GM23338 (cell line): ENCODE results near the gene MRPL20. TPM values are rescaled to one million over a fixed set of nuclear protein-coding genes. Genes with fewer than 3 reads are reported as not detected.
"Not testable (repeated sequence)": the region's sequence is repeated elsewhere in the genome, so short reads cannot be mapped to it uniquely, and the experiment has no call there.

ENCODE experiments used
- ATAC-seq: fragments of 200-7000 bp; cut with Tn5 transposase; 3 replicates; pipeline ENCODE4 v1.9.1; 2020
- DNase-seq: peaks from one replicate; pipeline ENCODE4 v3.0.0-alpha.2; 2015; ENCODE audit warnings: low spot score
- H2AFZ ChIP-seq: fragments of 200-600 bp; sonication (generic); 2 replicates; pipeline ENCODE4 v1.8.0; 2016; ENCODE audit warnings: antibody characterized with exemption, mild to moderate bottlenecking, moderate library complexity
- H3F3A ChIP-seq: fragments of 200-600 bp; sonication (generic); replicated peaks from 2 replicates; pipeline ENCODE4 v1.8.0; 2017; ENCODE audit warnings: antibody characterized with exemption, mixed run types, low read depth
- H3K27ac ChIP-seq: fragments of 200-600 bp; sonication (generic); 2 replicates; pipeline ENCODE4 v1.6.1; 2016; ENCODE audit warnings: low read depth
- H3K27me3 ChIP-seq: fragments of 200-600 bp; sonication (generic); 2 replicates; pipeline ENCODE4 v1.8.0; 2016; ENCODE audit warnings: mild to moderate bottlenecking, mixed run types, moderate library complexity; ENCODE audit not compliant: insufficient read depth
- H3K36me3 ChIP-seq: fragments of 200-600 bp; sonication (generic); 2 replicates; pipeline ENCODE4 v1.8.0; 2016; ENCODE audit warnings: mild to moderate bottlenecking; ENCODE audit not compliant: insufficient read depth
- H3K4me1 ChIP-seq: fragments of 200-600 bp; sonication (generic); 2 replicates; pipeline ENCODE4 v1.8.0; 2016; ENCODE audit warnings: mild to moderate bottlenecking, moderate library complexity; ENCODE audit not compliant: insufficient read depth
- H3K4me2 ChIP-seq: fragments of 200-600 bp; sonication (generic); 2 replicates; pipeline ENCODE4 v1.7.1; 2017; ENCODE audit warnings: mixed run types
- H3K4me3 ChIP-seq: fragments of 200-600 bp; sonication (generic); 2 replicates; pipeline ENCODE4 v1.6.1; 2016; ENCODE audit warnings: mixed run types
- H3K79me2 ChIP-seq: fragments of 200-600 bp; sonication (generic); replicated peaks from 2 replicates; pipeline ENCODE4 v1.8.0; 2017; ENCODE audit warnings: mild to moderate bottlenecking; ENCODE audit not compliant: insufficient read depth
- H3K9me2 ChIP-seq: fragments of 200-600 bp; sonication (generic); 2 replicates; pipeline ENCODE4 v1.8.0; 2017; ENCODE audit not compliant: insufficient read depth
- H4K20me1 ChIP-seq: fragments of 200-600 bp; sonication (generic); replicated peaks from 2 replicates; pipeline ENCODE4 v1.8.0; 2017; ENCODE audit warnings: mild to moderate bottlenecking; ENCODE audit not compliant: insufficient read depth
- H3K27ac Mint-ChIP-seq: 2 replicates; pipeline ENCODE4 v1.8.0; 2020; ENCODE audit warnings: inconsistent platforms, mild to moderate bottlenecking, moderate library complexity, mixed read lengths
- H3K27me3 Mint-ChIP-seq: 3 replicates; pipeline ENCODE4 v1.8.0; 2022; ENCODE audit warnings: low read depth, mild to moderate bottlenecking, moderate library complexity, mixed read lengths, inconsistent platforms; ENCODE audit not compliant: insufficient read depth, poor library complexity
- H3K36me3 Mint-ChIP-seq: 3 replicates; pipeline ENCODE4 v1.8.0; 2021; ENCODE audit warnings: low read depth, mild to moderate bottlenecking, inconsistent platforms, moderate library complexity, mixed read lengths
- H3K4me1 Mint-ChIP-seq: 3 replicates; pipeline ENCODE4 v1.8.0; 2020; ENCODE audit warnings: mild to moderate bottlenecking, inconsistent platforms, mixed read lengths
- H3K4me3 Mint-ChIP-seq: 3 replicates; pipeline ENCODE4 v1.8.0; 2021; ENCODE audit warnings: moderate library complexity, mild to moderate bottlenecking, inconsistent platforms, mixed read lengths
- H3K9me3 Mint-ChIP-seq: 3 replicates; pipeline ENCODE4 v1.8.0; 2020; ENCODE audit warnings: moderate library complexity, mild to moderate bottlenecking, inconsistent platforms, mixed read lengths
- EZH2 ChIP-seq: fragments of 200-600 bp; sonication (generic); IDR thresholded peaks from one replicate; pipeline ENCODE4 v1.8.0; 2017; ENCODE audit warnings: antibody characterized with exemption, mild to moderate bottlenecking, low read depth; ENCODE audit not compliant: unreplicated experiment
- EZH2phosphoT487 ChIP-seq: fragments of 200-600 bp; sonication (generic); IDR thresholded peaks from one replicate; pipeline ENCODE4 v1.8.1; 2018; ENCODE audit warnings: antibody characterized with exemption; ENCODE audit not compliant: unreplicated experiment
- JUNB ChIP-seq: IDR thresholded peaks from one replicate; pipeline ENCODE4 v1.6.1; 2016; ENCODE audit warnings: antibody characterized with exemption; ENCODE audit not compliant: unreplicated experiment
- NANOG ChIP-seq: IDR thresholded peaks from 2 replicates; pipeline ENCODE4 v1.6.1; 2016; ENCODE audit warnings: antibody characterized with exemption, borderline replicate concordance
- POLR2AphosphoS5 ChIP-seq: IDR thresholded peaks from 2 replicates; pipeline ENCODE4 v1.6.1; 2016; ENCODE audit warnings: antibody characterized with exemption, low read depth
- STAT1 ChIP-seq: IDR thresholded peaks from one replicate; pipeline ENCODE4 v1.6.1; 2016; ENCODE audit warnings: antibody characterized with exemption; ENCODE audit not compliant: unreplicated experiment
- ZNF114 ChIP-seq: fragments of 250-450 bp; sonication (Bioruptor Pico); IDR thresholded peaks from 2 replicates; pipeline ENCODE4 v1.5.0; 2020; ENCODE audit warnings: mild to moderate bottlenecking, moderate library complexity
- ZNF331 ChIP-seq: fragments of 250-450 bp; sonication (Bioruptor Pico); IDR thresholded peaks from 2 replicates; pipeline ENCODE4 v1.5.0; 2020; ENCODE audit warnings: low read depth, mild to moderate bottlenecking, moderate library complexity
- polyA plus RNA-seq: library from polyadenylated mRNA; unstranded; fragments of >200 nt; fragmentation: Nextera tagmentation; extraction: Ambion mirVana; gene quantifications from 2 replicates; pipeline ENCODE4 v1.2.1, GENCODE V29; 2016
- total RNA-seq: library from RNA; depleted of rRNA; stranded (reverse); fragments of >200 nt; shearing (Covaris generic); gene quantifications from 2 replicates; pipeline ENCODE4 v1.2.3, GENCODE V29; 2014
- TF ChIP-seq, protein P1 (sequence below): fragments of 250-450 bp; sonication (Bioruptor Pico); IDR thresholded peaks from 2 replicates; pipeline ENCODE4 v1.5.0; 2020; ENCODE audit warnings: mild to moderate bottlenecking, moderate library complexity
- TF ChIP-seq, protein P2 (sequence below): IDR thresholded peaks from 2 replicates; pipeline ENCODE4 v1.6.1; 2016; ENCODE audit warnings: antibody characterized with exemption
- TF ChIP-seq, protein P3 (sequence below), 2 experiments: fragments of 200-600 bp in 1 of 2; sonication (generic) in 1 of 2; conservative IDR thresholded peaks; 2 replicates each; pipeline versions ENCODE4 v1.5.1 to v1.6.1; 2016 to 2017; ENCODE audit warnings: antibody characterized with exemption in 2 of 2, low read depth in 2 of 2, mild to moderate bottlenecking in 2 of 2, moderate library complexity in 1 of 2

MRPL20 gene
- total and polyA plus RNA-seq, 2 experiments from 2014 or later: 173 to 319 TPM

DNA sequence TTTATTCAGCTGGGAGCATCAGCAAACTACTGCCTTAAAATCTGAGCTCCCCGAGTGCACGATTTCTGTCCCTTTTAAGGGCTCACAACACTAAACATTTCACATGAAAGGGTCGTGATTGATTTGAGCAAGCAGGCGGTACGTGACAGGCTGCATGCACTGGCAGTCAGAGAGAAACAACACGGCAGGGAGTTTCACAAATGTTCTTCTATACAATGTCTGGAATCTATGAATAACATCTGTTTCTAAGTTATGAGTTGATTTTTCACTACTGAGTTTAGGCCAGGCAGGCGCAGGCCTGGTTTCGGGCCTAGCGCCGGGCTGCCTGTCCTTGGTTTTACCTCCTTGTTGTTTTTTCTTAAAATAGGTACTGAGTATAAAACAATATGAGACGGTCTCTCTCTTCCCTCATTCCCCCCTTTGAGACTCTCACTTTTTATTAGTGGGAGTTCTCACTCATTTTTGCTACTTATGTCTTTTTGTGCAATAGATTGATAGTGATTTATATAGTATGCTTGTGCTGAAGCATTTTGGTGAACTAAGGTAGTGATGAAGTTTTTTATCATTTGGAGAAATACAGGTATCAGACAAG, 5.3 kb upstream of the MRPL20 start:
- not testable (repeated sequence) for H2AFZ ChIP-seq, H3K4me3 Mint-ChIP-seq, H3K4me2 ChIP-seq, H4K20me1 ChIP-seq, H3K4me3 ChIP-seq, H3K27me3 ChIP-seq, DNase-seq, H3K36me3 ChIP-seq, H3K27ac Mint-ChIP-seq, H3K27ac ChIP-seq, H3K9me2 ChIP-seq, ATAC-seq
- H3K4me1 ChIP-seq: peaks cover 31% of the 10 kb centered on the region
- Mint-ChIP-seq H3K27me3 (peaks cover 14% of the 10 kb centered on the region), H3K4me1 (peaks cover 34% of the 10 kb centered on the region), H3K9me3 (peaks cover 14% of the 10 kb centered on the region), H3K36me3 (peaks cover 29% of the 10 kb centered on the region)
- H3F3A ChIP-seq: peaks cover 23% of the 10 kb centered on the region
- peaks cover 22% of the 10 kb centered on the region for H3K79me2 ChIP-seq

DNA sequence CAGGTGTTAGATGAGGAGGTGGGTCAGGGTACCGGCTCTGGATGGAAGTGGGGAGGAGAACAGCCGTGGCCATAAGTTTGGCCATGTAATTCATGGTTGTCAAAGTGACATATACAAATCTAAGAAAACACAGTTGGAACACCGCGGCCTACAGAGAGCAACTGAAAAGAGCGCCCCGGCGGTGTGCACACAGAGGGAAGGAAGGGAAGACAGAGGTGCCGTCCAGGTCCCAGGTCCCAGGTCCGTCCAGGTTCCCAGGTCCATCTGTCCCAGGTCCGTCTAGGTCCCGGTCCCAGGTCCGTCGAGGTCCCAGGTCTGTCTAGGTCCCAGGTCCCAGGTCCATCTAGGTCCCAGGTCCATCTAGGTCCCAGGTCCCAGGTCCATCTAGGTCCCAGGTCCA, 4.5 kb upstream of the MRPL20 start:
- Mint-ChIP-seq H3K4me1 (peaks cover 34% of the 10 kb centered on the region), H3K27me3 (peaks cover 17% of the 10 kb centered on the region), H3K9me3 (peaks cover 14% of the 10 kb centered on the region), H3K36me3 (peaks cover 33% of the 10 kb centered on the region), H3K27ac (peak overlapping the region; percentile 54; the same call in 1 of the 2 replicates), H3K4me3 (no peak overlapping the region)
- H2AFZ ChIP-seq: no peak overlapping the region
- H3K4me1 ChIP-seq: peaks cover 31% of the 10 kb centered on the region
- peaks cover 23% of the 10 kb centered on the region for H3F3A ChIP-seq
- H3K4me2 ChIP-seq: no peak overlapping the region
- ATAC-seq: no peak
- no peaks in the 10 kb centered on the region for H3K36me3 ChIP-seq
- H3K27ac ChIP-seq: peak overlapping the region; percentile 99; the same call in 1 of the 2 replicates
- DNase-seq: no peak
- H3K79me2 ChIP-seq: peaks cover 28% of the 10 kb centered on the region
- no peak overlapping the region for H3K4me3 ChIP-seq
- H3K9me2 ChIP-seq: no peaks in the 10 kb centered on the region
- H4K20me1 ChIP-seq: no peaks in the 10 kb centered on the region
- no peaks in the 10 kb centered on the region for H3K27me3 ChIP-seq
- TF ChIP-seq, protein P1, sequence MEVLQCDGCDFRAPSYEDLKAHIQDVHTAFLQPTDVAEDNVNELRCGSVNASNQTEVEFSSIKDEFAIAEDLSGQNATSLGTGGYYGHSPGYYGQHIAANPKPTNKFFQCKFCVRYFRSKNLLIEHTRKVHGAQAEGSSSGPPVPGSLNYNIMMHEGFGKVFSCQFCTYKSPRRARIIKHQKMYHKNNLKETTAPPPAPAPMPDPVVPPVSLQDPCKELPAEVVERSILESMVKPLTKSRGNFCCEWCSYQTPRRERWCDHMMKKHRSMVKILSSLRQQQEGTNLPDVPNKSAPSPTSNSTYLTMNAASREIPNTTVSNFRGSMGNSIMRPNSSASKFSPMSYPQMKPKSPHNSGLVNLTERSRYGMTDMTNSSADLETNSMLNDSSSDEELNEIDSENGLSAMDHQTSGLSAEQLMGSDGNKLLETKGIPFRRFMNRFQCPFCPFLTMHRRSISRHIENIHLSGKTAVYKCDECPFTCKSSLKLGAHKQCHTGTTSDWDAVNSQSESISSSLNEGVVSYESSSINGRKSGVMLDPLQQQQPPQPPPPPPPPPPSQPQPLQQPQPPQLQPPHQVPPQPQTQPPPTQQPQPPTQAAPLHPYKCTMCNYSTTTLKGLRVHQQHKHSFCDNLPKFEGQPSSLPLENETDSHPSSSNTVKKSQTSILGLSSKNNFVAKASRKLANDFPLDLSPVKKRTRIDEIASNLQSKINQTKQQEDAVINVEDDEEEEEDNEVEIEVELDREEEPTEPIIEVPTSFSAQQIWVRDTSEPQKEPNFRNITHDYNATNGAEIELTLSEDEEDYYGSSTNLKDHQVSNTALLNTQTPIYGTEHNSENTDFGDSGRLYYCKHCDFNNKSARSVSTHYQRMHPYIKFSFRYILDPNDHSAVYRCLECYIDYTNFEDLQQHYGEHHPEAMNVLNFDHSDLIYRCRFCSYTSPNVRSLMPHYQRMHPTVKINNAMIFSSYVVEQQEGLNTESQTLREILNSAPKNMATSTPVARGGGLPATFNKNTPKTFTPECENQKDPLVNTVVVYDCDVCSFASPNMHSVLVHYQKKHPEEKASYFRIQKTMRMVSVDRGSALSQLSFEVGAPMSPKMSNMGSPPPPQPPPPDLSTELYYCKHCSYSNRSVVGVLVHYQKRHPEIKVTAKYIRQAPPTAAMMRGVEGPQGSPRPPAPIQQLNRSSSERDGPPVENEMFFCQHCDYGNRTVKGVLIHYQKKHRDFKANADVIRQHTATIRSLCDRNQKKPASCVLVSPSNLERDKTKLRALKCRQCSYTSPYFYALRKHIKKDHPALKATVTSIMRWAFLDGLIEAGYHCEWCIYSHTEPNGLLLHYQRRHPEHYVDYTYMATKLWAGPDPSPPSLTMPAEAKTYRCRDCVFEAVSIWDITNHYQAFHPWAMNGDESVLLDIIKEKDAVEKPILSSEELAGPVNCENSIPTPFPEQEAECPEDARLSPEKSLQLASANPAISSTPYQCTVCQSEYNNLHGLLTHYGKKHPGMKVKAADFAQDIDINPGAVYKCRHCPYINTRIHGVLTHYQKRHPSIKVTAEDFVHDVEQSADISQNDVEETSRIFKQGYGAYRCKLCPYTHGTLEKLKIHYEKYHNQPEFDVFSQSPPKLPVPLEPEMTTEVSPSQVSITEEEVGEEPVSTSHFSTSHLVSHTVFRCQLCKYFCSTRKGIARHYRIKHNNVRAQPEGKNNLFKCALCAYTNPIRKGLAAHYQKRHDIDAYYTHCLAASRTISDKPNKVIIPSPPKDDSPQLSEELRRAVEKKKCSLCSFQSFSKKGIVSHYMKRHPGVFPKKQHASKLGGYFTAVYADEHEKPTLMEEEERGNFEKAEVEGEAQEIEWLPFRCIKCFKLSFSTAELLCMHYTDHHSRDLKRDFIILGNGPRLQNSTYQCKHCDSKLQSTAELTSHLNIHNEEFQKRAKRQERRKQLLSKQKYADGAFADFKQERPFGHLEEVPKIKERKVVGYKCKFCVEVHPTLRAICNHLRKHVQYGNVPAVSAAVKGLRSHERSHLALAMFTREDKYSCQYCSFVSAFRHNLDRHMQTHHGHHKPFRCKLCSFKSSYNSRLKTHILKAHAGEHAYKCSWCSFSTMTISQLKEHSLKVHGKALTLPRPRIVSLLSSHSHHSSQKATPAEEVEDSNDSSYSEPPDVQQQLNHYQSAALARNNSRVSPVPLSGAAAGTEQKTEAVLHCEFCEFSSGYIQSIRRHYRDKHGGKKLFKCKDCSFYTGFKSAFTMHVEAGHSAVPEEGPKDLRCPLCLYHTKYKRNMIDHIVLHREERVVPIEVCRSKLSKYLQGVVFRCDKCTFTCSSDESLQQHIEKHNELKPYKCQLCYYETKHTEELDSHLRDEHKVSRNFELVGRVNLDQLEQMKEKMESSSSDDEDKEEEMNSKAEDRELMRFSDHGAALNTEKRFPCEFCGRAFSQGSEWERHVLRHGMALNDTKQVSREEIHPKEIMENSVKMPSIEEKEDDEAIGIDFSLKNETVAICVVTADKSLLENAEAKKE (CRISPR knock-in tag): no peak
- TF ChIP-seq NANOG (no peak), EZH2 (no peak), ZNF331 (CRISPR knock-in tag) (no peak), JUNB (no peak), ZNF114 (CRISPR knock-in tag) (no peak), STAT1 (no peak), POLR2AphosphoS5 (no peak), EZH2phosphoT487 (no peak)
- TF ChIP-seq, protein P2, sequence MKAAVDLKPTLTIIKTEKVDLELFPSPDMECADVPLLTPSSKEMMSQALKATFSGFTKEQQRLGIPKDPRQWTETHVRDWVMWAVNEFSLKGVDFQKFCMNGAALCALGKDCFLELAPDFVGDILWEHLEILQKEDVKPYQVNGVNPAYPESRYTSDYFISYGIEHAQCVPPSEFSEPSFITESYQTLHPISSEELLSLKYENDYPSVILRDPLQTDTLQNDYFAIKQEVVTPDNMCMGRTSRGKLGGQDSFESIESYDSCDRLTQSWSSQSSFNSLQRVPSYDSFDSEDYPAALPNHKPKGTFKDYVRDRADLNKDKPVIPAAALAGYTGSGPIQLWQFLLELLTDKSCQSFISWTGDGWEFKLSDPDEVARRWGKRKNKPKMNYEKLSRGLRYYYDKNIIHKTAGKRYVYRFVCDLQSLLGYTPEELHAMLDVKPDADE: no peak
- TF ChIP-seq, protein P3, sequence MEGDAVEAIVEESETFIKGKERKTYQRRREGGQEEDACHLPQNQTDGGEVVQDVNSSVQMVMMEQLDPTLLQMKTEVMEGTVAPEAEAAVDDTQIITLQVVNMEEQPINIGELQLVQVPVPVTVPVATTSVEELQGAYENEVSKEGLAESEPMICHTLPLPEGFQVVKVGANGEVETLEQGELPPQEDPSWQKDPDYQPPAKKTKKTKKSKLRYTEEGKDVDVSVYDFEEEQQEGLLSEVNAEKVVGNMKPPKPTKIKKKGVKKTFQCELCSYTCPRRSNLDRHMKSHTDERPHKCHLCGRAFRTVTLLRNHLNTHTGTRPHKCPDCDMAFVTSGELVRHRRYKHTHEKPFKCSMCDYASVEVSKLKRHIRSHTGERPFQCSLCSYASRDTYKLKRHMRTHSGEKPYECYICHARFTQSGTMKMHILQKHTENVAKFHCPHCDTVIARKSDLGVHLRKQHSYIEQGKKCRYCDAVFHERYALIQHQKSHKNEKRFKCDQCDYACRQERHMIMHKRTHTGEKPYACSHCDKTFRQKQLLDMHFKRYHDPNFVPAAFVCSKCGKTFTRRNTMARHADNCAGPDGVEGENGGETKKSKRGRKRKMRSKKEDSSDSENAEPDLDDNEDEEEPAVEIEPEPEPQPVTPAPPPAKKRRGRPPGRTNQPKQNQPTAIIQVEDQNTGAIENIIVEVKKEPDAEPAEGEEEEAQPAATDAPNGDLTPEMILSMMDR (conservative IDR thresholded peaks at IDR 0.05; ENCODE audit: low read depth in 2 of 2): no peak
